Natural killer cell (primary cell): ENCODE results near the gene APOL1. TPM values are rescaled to one million over a fixed set of nuclear protein-coding genes. Genes with fewer than 3 reads are reported as not detected.
"Not testable (repeated sequence)": the region's sequence is repeated elsewhere in the genome, so short reads cannot be mapped to it uniquely, and the experiment has no call there.

Source experiments
- ATAC-seq, 3 donors: fragments of 150-1000 bp in 2 of 3; fragments of 200-7000 bp in 1 of 3; cut with Tn5 transposase; 1 replicate in 1 of 3; 2 replicates in 2 of 3; pipeline ENCODE4 v1.10.0; 2021; ENCODE audit warnings: mild to moderate bottlenecking in 2 of 3, moderate library complexity in 2 of 3
- DNase-seq, 2 donors: peaks; one replicate each; pipeline versions ENCODE4 v3.0.0 to v3.0.0-alpha.2; 2013 to 2021; ENCODE audit warnings: mixed read lengths in 1 of 2
- H3K27ac ChIP-seq: one replicate; pipeline ENCODE4 v1.5.1; 2013; ENCODE audit warnings: mild to moderate bottlenecking, low read length
- H3K27me3 ChIP-seq: one replicate; pipeline ENCODE4 v1.6.1; 2013; ENCODE audit warnings: low read length; ENCODE audit not compliant: control insufficient read depth, insufficient read depth
- H3K36me3 ChIP-seq: one replicate; pipeline ENCODE4 v1.6.1; 2013; ENCODE audit warnings: low read length; ENCODE audit not compliant: control insufficient read depth, insufficient read depth
- H3K4me1 ChIP-seq: one replicate; pipeline ENCODE4 v1.6.1; 2013; ENCODE audit warnings: low read length; ENCODE audit not compliant: control insufficient read depth, insufficient read depth
- H3K4me3 ChIP-seq: one replicate; pipeline ENCODE4 v1.5.1; 2013; ENCODE audit warnings: low read length
- H3K9me3 ChIP-seq: one replicate; pipeline ENCODE4 v1.6.1; 2013; ENCODE audit warnings: low read length; ENCODE audit not compliant: control insufficient read depth, insufficient read depth
- H3K27ac Mint-ChIP-seq, 2 donors: one replicate each; pipeline ENCODE4 v1.8.0; 2022; ENCODE audit warnings: mild to moderate bottlenecking in 2 of 2, mixed read lengths in 2 of 2, moderate library complexity in 1 of 2
- H3K27me3 Mint-ChIP-seq, 2 donors: one replicate each; pipeline ENCODE4 v1.8.0; 2022; ENCODE audit warnings: low read depth in 2 of 2, mixed read lengths in 2 of 2
- H3K36me3 Mint-ChIP-seq: one replicate; pipeline ENCODE4 v1.8.0; 2022; ENCODE audit warnings: mixed read lengths
- H3K4me1 Mint-ChIP-seq, 2 donors: one replicate each; pipeline ENCODE4 v1.8.0; 2022; ENCODE audit warnings: mixed read lengths in 2 of 2
- H3K4me3 Mint-ChIP-seq: one replicate; pipeline ENCODE4 v1.8.0; 2022; ENCODE audit warnings: mild to moderate bottlenecking, moderate library complexity, mixed read lengths
- H3K9me3 Mint-ChIP-seq, 2 donors: one replicate each; pipeline ENCODE4 v1.8.0; 2022; ENCODE audit warnings: mixed read lengths in 2 of 2
- WGBS: methylation state at CpG from one replicate; pipeline ENCODE4 v1.1.7; 2013; ENCODE audit warnings: missing lambda C conversion rate; ENCODE audit not compliant: insufficient coverage; 5-methylcytosine and 5-hydroxymethylcytosine counted together
- intact Hi-C: fragments of 100-400 bp; cut with micrococcal nuclease; formaldehyde crosslinking; loops from one replicate; pipeline ENCODE4 v1.14.2; 2022
- total RNA-seq, 4 donors: library from RNA; stranded (reverse); fragments of 120-200 nt in 1 of 4; gene quantifications; one replicate each; pipeline versions ENCODE4 v1.2.3 to v1.2.4, GENCODE V29; 2013 to 2022
- TF ChIP-seq, protein P1 (sequence below): fragments of 200-600 bp; IDR thresholded peaks from one replicate; pipeline ENCODE4 v1.8.0; 2022; ENCODE audit warnings: antibody characterized with exemption

Gene APOL1
- total RNA-seq, 3 donors from 2014 or later (not counting 1 experiment from before 2014, with no cell fraction given), result 39.5 to 51.2 (median 49.6) TPM

DNA sequence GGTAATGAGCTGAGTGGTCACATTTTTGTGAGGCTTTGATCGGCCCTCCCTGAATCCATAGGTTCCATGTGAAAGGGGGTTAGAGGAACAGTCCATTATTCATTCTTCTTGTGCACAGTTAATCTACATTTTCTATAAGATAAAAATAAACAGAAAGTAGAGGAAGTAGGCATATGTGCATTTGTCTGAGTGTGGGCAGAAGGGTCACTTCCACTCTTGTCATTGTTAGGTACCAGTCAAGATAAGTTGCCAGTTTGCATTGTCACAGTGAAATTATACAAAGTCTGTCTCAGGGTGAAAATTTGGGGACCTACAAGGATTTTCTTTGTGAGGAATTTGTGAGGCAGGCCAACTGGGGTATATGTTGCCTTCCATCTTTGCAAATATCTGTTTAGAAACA, 46.7 kb upstream of the APOL1 start:
- H3K27me3 ChIP-seq, result no peaks in the 10 kb centered on the region
- DNase-seq (no peak), ATAC-seq (no peak)
- H3K9me3 ChIP-seq, result peaks cover 8% of the 10 kb centered on the region
- TF ChIP-seq, protein P1, sequence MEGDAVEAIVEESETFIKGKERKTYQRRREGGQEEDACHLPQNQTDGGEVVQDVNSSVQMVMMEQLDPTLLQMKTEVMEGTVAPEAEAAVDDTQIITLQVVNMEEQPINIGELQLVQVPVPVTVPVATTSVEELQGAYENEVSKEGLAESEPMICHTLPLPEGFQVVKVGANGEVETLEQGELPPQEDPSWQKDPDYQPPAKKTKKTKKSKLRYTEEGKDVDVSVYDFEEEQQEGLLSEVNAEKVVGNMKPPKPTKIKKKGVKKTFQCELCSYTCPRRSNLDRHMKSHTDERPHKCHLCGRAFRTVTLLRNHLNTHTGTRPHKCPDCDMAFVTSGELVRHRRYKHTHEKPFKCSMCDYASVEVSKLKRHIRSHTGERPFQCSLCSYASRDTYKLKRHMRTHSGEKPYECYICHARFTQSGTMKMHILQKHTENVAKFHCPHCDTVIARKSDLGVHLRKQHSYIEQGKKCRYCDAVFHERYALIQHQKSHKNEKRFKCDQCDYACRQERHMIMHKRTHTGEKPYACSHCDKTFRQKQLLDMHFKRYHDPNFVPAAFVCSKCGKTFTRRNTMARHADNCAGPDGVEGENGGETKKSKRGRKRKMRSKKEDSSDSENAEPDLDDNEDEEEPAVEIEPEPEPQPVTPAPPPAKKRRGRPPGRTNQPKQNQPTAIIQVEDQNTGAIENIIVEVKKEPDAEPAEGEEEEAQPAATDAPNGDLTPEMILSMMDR, result no peak
- WGBS, result 90% methylated on average over 1 of the region's 1 CpG
- Mint-ChIP-seq H3K27me3 (peaks cover 8 to 18% of the 10 kb centered on the region in 2 donors), H3K27ac (no peak overlapping the region), H3K36me3 (peaks cover 13% of the 10 kb centered on the region), H3K4me3 (no peak overlapping the region), H3K9me3 (peaks cover 4% of the 10 kb centered on the region in 2 donors), H3K4me1 (peaks cover 9 to 17% of the 10 kb centered on the region in 2 donors)
- H3K27ac ChIP-seq, result no peak overlapping the region
- no peaks in the 10 kb centered on the region for H3K36me3 ChIP-seq
- H3K4me3 ChIP-seq, result no peak overlapping the region
- peaks cover 14% of the 10 kb centered on the region for H3K4me1 ChIP-seq
- intact Hi-C loops, result no loop called here

DNA sequence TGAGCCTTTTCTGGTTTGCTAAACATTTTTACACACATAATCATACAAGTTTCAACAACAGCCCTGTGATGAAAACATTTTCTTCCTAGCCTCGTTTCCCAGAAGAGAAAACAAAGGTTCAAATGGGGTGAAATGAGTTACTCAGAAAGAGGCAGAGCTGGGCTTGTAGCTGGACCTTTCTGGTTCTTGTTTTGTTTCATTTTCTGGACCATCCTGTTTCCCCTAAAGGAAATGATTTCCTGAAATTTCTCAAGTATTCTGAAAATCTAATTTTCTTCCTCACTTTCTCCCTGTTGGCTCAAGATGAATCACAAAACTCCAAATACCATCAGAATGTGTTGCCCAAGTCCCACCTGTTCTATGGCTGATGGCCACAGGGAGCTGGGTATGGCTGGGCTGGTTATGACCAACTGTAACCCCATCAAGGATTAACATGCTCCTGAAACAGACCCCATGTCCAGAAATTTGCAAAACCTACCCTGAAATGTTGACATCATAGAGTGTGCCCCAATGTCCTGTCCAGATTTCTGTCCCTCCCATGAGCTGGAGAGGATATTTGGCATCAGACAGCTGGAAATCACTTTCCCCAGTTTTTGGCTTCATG, 44.7 kb upstream of the APOL1 start:
- H3K4me1 ChIP-seq, result peaks cover 31% of the 10 kb centered on the region
- no peak for ATAC-seq
- no peak for DNase-seq
- intact Hi-C loops, result no loop called here
- Mint-ChIP-seq H3K27me3 (peaks cover 15 to 37% of the 10 kb centered on the region in 2 donors), H3K9me3 (peaks cover 4% of the 10 kb centered on the region in 2 donors), H3K27ac (no peak overlapping the region), H3K36me3 (peaks cover 13% of the 10 kb centered on the region), H3K4me1 (peaks cover 22 to 23% of the 10 kb centered on the region in 2 donors), H3K4me3 (no peak overlapping the region)
- WGBS, result 82% methylated on average over 1 of the region's 1 CpG
- peaks cover 8% of the 10 kb centered on the region for H3K9me3 ChIP-seq
- no peaks in the 10 kb centered on the region for H3K36me3 ChIP-seq
- no peak overlapping the region for H3K4me3 ChIP-seq
- H3K27ac ChIP-seq, result no peak overlapping the region
- no peaks in the 10 kb centered on the region for H3K27me3 ChIP-seq
- TF ChIP-seq, protein P1, result no peak

DNA sequence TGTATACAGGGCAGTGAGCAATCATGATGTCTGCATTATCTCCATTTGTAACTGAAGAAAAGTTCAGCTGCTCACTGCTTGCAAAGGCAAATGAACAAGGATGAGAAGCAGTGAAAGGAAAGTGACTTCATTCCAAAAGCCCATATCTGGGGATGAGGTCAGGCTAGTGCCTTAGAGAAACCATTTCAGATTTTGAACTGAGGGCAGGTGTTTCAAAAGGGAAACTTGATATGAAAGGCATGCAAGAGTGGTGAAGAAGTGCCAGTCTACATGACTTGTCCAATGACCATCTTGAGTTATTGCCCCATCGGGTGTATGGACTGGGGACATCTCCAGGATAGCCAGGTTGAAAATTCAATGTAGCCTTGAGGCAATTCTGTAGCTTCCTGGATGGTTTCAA, 44.0 kb upstream of the APOL1 start:
- Mint-ChIP-seq H3K9me3 (peaks cover 4% of the 10 kb centered on the region in 2 donors), H3K27ac (no peak overlapping the region), H3K27me3 (peaks cover 16 to 39% of the 10 kb centered on the region in 2 donors), H3K36me3 (peaks cover 13% of the 10 kb centered on the region), H3K4me1 (peaks cover 22 to 23% of the 10 kb centered on the region in 2 donors), H3K4me3 (no peak overlapping the region)
- H3K4me3 ChIP-seq, result no peak overlapping the region
- 100% methylated on average over 1 of the region's 1 CpG for WGBS
- no peaks in the 10 kb centered on the region for H3K27me3 ChIP-seq
- TF ChIP-seq, protein P1, result no peak
- H3K27ac ChIP-seq, result no peak overlapping the region
- H3K36me3 ChIP-seq, result no peaks in the 10 kb centered on the region
- ATAC-seq (no peak), DNase-seq (no peak)
- intact Hi-C loops, result no loop called here
- H3K4me1 ChIP-seq, result peaks cover 31% of the 10 kb centered on the region
- H3K9me3 ChIP-seq, result peaks cover 8% of the 10 kb centered on the region

DNA sequence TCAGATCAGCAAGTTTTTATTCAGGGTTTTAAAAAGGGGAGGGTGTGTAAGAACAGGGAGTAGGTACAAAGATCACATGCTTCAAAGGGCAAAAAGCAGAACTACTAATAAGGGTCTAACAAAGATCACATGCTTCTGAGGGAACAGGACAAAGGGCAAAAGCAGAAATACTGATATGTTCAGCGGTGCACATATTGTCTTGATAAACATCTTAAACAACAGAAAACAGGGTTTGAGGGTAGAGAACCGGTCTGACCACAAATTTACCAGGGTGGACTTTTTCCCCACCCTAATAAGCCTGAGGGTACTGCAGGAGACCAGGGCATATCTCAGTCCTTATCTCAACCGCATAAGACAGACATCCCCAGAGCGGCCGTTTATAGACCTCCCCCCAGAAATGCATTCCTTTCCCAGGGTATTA, 43.4 kb upstream of the APOL1 start:
- H3K4me1 ChIP-seq, result peaks cover 25% of the 10 kb centered on the region
- peaks cover 13% of the 10 kb centered on the region for H3K36me3 Mint-ChIP-seq
- H3K27me3 ChIP-seq, H3K27ac Mint-ChIP-seq, H3K27ac ChIP-seq, H3K4me3 ChIP-seq, H3K9me3 Mint-ChIP-seq, intact Hi-C loops, H3K9me3 ChIP-seq, H3K36me3 ChIP-seq, DNase-seq, H3K4me3 Mint-ChIP-seq, ATAC-seq: not testable (repeated sequence)
- H3K4me1 Mint-ChIP-seq, result peaks cover 19 to 23% of the 10 kb centered on the region in 2 donors
- H3K27me3 Mint-ChIP-seq, result peaks cover 16 to 39% of the 10 kb centered on the region in 2 donors
- 22% methylated on average over 2 of the region's 5 CpGs for WGBS
